Osteoblast (primary cell): ENCODE data around the gene FBXO17. TPM values are rescaled to one million over a fixed set of nuclear protein-coding genes. Genes with fewer than 3 reads are reported as not detected.

Experiments used
- DNase-seq: peaks from one replicate; pipeline ENCODE4 v3.0.0; 2011; ENCODE audit warnings: low spot score, mixed read lengths; ENCODE audit not compliant: insufficient read length; ENCODE audit errors: missing footprints
- H2AFZ ChIP-seq: 2 replicates; pipeline ENCODE4 v1.6.0; 2011; ENCODE audit warnings: mild to moderate bottlenecking, low read length
- H3K27ac ChIP-seq: 2 replicates; pipeline ENCODE4 v1.5.1; 2011; ENCODE audit warnings: mild to moderate bottlenecking, low read depth, low read length, moderate library complexity
- H3K27me3 ChIP-seq: 2 replicates; pipeline ENCODE4 v1.6.0; 2012; ENCODE audit warnings: mild to moderate bottlenecking, control low read depth, inconsistent platforms, low read length, moderate library complexity; ENCODE audit not compliant: insufficient read depth
- H3K36me3 ChIP-seq: 2 replicates; pipeline ENCODE4 v1.5.1; 2011; ENCODE audit warnings: mild to moderate bottlenecking, low read length, control low read depth, moderate library complexity; ENCODE audit not compliant: insufficient read depth
- H3K4me1 ChIP-seq: 2 replicates; pipeline ENCODE4 v1.5.1; 2011; ENCODE audit warnings: mild to moderate bottlenecking, low read length, control low read depth, moderate library complexity; ENCODE audit not compliant: insufficient read depth
- H3K4me2 ChIP-seq: 2 replicates; pipeline ENCODE4 v1.6.0; 2011; ENCODE audit warnings: mild to moderate bottlenecking, low read length; ENCODE audit not compliant: insufficient read depth
- H3K4me3 ChIP-seq: fragments of 200-600 bp; sonication (generic); 3 replicates; pipeline ENCODE4 v1.5.1; 2012; ENCODE audit warnings: mild to moderate bottlenecking, low read length, inconsistent platforms; ENCODE audit not compliant: insufficient read depth
- H3K79me2 ChIP-seq: 2 replicates; pipeline ENCODE4 v1.6.0; 2012; ENCODE audit warnings: mild to moderate bottlenecking, low read length, control low read depth, inconsistent platforms; ENCODE audit not compliant: insufficient read depth
- H3K9me3 ChIP-seq: 2 replicates; pipeline ENCODE4 v1.5.1; 2011; ENCODE audit warnings: low read depth, low read length, control low read depth
- H4K20me1 ChIP-seq: 2 replicates; pipeline ENCODE4 v1.6.0; 2012; ENCODE audit warnings: mild to moderate bottlenecking, low read length, control low read depth; ENCODE audit not compliant: insufficient read depth
- CTCF ChIP-seq: IDR thresholded peaks from 2 replicates; pipeline ENCODE4 v1.5.1; 2011; ENCODE audit warnings: mild to moderate bottlenecking, low read depth, low read length, moderate library complexity; ENCODE audit errors: extremely low read depth
- total RNA-seq: library from RNA; depleted of rRNA; stranded (reverse); fragments of >200 nt; gene quantifications from 2 replicates; pipeline ENCODE4 v1.2.3, GENCODE V29; 2012

Gene FBXO17
- total RNA-seq, 1 donor: 40.9 TPM

- peak overlapping the region; percentile 91 for H3K27ac ChIP-seq
- peaks cover 6% of the 10 kb centered on the region for H4K20me1 ChIP-seq
- no peak for DNase-seq
- H3K9me3 ChIP-seq: no peaks in the 10 kb centered on the region
- peak overlapping the region; percentile 84 for H3K4me3 ChIP-seq
- peaks cover 2% of the 10 kb centered on the region for H3K36me3 ChIP-seq
- TF ChIP-seq CTCF: no peak
- H3K79me2 ChIP-seq: peaks cover 56% of the 10 kb centered on the region
- peak overlapping the region; percentile 99 for H3K4me2 ChIP-seq
- peak overlapping the region; percentile 92 for H2AFZ ChIP-seq
- no peaks in the 10 kb centered on the region for H3K27me3 ChIP-seq
- H3K4me1 ChIP-seq: peaks cover 17% of the 10 kb centered on the region
Measured at GRCh38 chr19:38900743-38901190, 74.8 kb downstream of the FBXO17 start.

GRCh38 chr19:38900202-38900629, 75.3 kb downstream of the FBXO17 start:
- peak; percentile 72 for DNase-seq
- Histone ChIP-seq H3K4me1 (peaks cover 17% of the 10 kb centered on the region), H2AFZ (peak overlapping the region; percentile 92), H3K9me3 (no peaks in the 10 kb centered on the region), H4K20me1 (peaks cover 6% of the 10 kb centered on the region), H3K79me2 (peaks cover 59% of the 10 kb centered on the region), H3K27ac (peak overlapping the region; percentile 91), H3K27me3 (no peaks in the 10 kb centered on the region), H3K4me3 (peak overlapping the region; percentile 84), H3K4me2 (peak overlapping the region; percentile 99), H3K36me3 (peaks cover 2% of the 10 kb centered on the region)
- TF ChIP-seq CTCF: no peak

- peak; percentile 99 for DNase-seq
- Histone ChIP-seq H4K20me1 (peaks cover 6% of the 10 kb centered on the region), H3K27ac (peak within 1 kb of the TSS; percentile 91), H3K9me3 (no peaks in the 10 kb centered on the region), H3K36me3 (peaks cover 2% of the 10 kb centered on the region), H3K27me3 (no peaks in the 10 kb centered on the region), H3K4me3 (peak within 1 kb of the TSS; percentile 84), H3K4me2 (peak within 1 kb of the TSS; percentile 99), H3K4me1 (peaks cover 17% of the 10 kb centered on the region), H2AFZ (peak within 1 kb of the TSS; percentile 97), H3K79me2 (peaks cover 59% of the 10 kb centered on the region)
- no peak for TF ChIP-seq CTCF
Measured at GRCh38 chr19:38899447-38900201, 75.9 kb downstream of the FBXO17 start, which contains the start of the genes NFKBIB and SIRT2. NFKBIB (plus strand) TSS chr19:38899969; CDS start chr19:38900033, 64 bp downstream. SIRT2 (minus strand) TSS chr19:38899618; CDS start chr19:38899521, 97 bp downstream.

- peaks cover 59% of the 10 kb centered on the region for H3K79me2 ChIP-seq
- DNase-seq: peak; percentile 87
Measured at GRCh38 chr19:38898788-38899446, 76.6 kb downstream of the FBXO17 start.

More at GRCh38 chr19:38898788-38899446, 76.6 kb downstream of the FBXO17 start:
- H3K27ac ChIP-seq: peak overlapping the region; percentile 79
- no peak for TF ChIP-seq CTCF
- peak overlapping the region; percentile 99 for H3K4me2 ChIP-seq
- peaks cover 17% of the 10 kb centered on the region for H3K4me1 ChIP-seq
- H3K9me3 ChIP-seq: no peaks in the 10 kb centered on the region
- H3K27me3 ChIP-seq: no peaks in the 10 kb centered on the region
- peak overlapping the region; percentile 97 for H2AFZ ChIP-seq
- no peaks in the 10 kb centered on the region for H3K36me3 ChIP-seq
- H3K4me3 ChIP-seq: peak overlapping the region; percentile 84
- peaks cover 6% of the 10 kb centered on the region for H4K20me1 ChIP-seq
